Trophoblast cell (in vitro differentiated cells and primary cell): Measurements from ENCODE around the gene C11orf86.

ENCODE experiments used
- DNase-seq, 2 donors: peaks; one replicate each; pipeline ENCODE4 v3.0.0-alpha.2; 2016
- H2AFZ ChIP-seq: 2 replicates; pipeline ENCODE4 v1.6.1; 2013; ENCODE audit warnings: low read length, moderate library complexity, mild to moderate bottlenecking; ENCODE audit not compliant: insufficient read depth, poor library complexity
- H2AK5ac ChIP-seq: 2 replicates; pipeline ENCODE4 v1.6.1; 2013; ENCODE audit warnings: mild to moderate bottlenecking, low read length
- H2BK120ac ChIP-seq: 2 replicates; pipeline ENCODE4 v1.6.1; 2013; ENCODE audit warnings: low read length, mild to moderate bottlenecking, moderate library complexity; ENCODE audit not compliant: insufficient read depth, poor library complexity
- H2BK12ac ChIP-seq: 2 replicates; pipeline ENCODE4 v1.6.1; 2013; ENCODE audit warnings: mild to moderate bottlenecking, low read length, moderate library complexity
- H2BK5ac ChIP-seq: 2 replicates; pipeline ENCODE4 v1.6.1; 2013; ENCODE audit warnings: low read length, low read depth, moderate library complexity, mild to moderate bottlenecking; ENCODE audit not compliant: poor library complexity
- H3K14ac ChIP-seq: 2 replicates; pipeline ENCODE4 v1.6.1; 2013; ENCODE audit warnings: mild to moderate bottlenecking, low read length
- H3K18ac ChIP-seq: 2 replicates; pipeline ENCODE4 v1.6.1; 2013; ENCODE audit warnings: mild to moderate bottlenecking, low read length
- H3K23ac ChIP-seq: 2 replicates; pipeline ENCODE4 v1.6.1; 2013; ENCODE audit warnings: low read length
- H3K27ac ChIP-seq: 2 replicates; pipeline ENCODE4 v1.5.1; 2013; ENCODE audit warnings: low read depth, mild to moderate bottlenecking, inconsistent platforms, low read length, moderate library complexity
- H3K27me3 ChIP-seq: 2 replicates; pipeline ENCODE4 v1.6.1; 2013; ENCODE audit warnings: inconsistent platforms, mild to moderate bottlenecking, low read length, moderate library complexity; ENCODE audit not compliant: insufficient read depth
- H3K36me3 ChIP-seq, 2 experiments: 1 replicate in 1 of 2; 2 replicates in 1 of 2; pipeline ENCODE4 v1.6.1; 2013; ENCODE audit warnings: low read length in 2 of 2, mild to moderate bottlenecking in 2 of 2, moderate library complexity in 1 of 2; ENCODE audit not compliant: insufficient read depth in 2 of 2, control insufficient read depth in 1 of 2
- H3K4ac ChIP-seq: 2 replicates; pipeline ENCODE4 v1.6.1; 2013; ENCODE audit warnings: low read depth, mild to moderate bottlenecking, low read length, moderate library complexity
- H3K4me1 ChIP-seq, 2 experiments: 1 replicate in 1 of 2; 2 replicates in 1 of 2; pipeline ENCODE4 v1.6.1; 2013; ENCODE audit warnings: low read length in 2 of 2, mild to moderate bottlenecking in 2 of 2, moderate library complexity in 1 of 2; ENCODE audit not compliant: insufficient read depth in 2 of 2, control insufficient read depth in 1 of 2
- H3K4me2 ChIP-seq: 2 replicates; pipeline ENCODE4 v1.6.1; 2013; ENCODE audit warnings: inconsistent platforms, mild to moderate bottlenecking, low read length, moderate library complexity
- H3K4me3 ChIP-seq: 2 replicates; pipeline ENCODE4 v1.5.1; 2013; ENCODE audit warnings: mild to moderate bottlenecking, low read depth, low read length, inconsistent platforms
- H3K79me1 ChIP-seq: one replicate; pipeline ENCODE4 v1.6.1; 2013; ENCODE audit warnings: low read length
- H3K79me2 ChIP-seq: 2 replicates; pipeline ENCODE4 v1.6.1; 2013; ENCODE audit warnings: low read length, mild to moderate bottlenecking; ENCODE audit not compliant: control insufficient read depth, insufficient read depth, poor library complexity
- H3K9ac ChIP-seq: 2 replicates; pipeline ENCODE4 v1.6.1; 2013; ENCODE audit warnings: mild to moderate bottlenecking, low read length
- H3K9me3 ChIP-seq: 2 replicates; pipeline ENCODE4 v1.6.1; 2013; ENCODE audit warnings: low read depth, mild to moderate bottlenecking, control low read depth, inconsistent platforms, low read length; ENCODE audit not compliant: insufficient read depth
- H4K12ac ChIP-seq: 2 replicates; pipeline ENCODE4 v1.6.1; 2013; ENCODE audit warnings: low read depth, mild to moderate bottlenecking, low read length, moderate library complexity
- H4K8ac ChIP-seq: 2 replicates; pipeline ENCODE4 v1.6.1; 2013; ENCODE audit warnings: low read depth, mild to moderate bottlenecking, low read length, moderate library complexity
- H4K91ac ChIP-seq: one replicate; pipeline ENCODE4 v1.6.1; 2013; ENCODE audit warnings: low read depth, mild to moderate bottlenecking, low read length, moderate library complexity
- WGBS: extraction: QIAGEN DNeasy Blood & Tissue Kit; methylation state at CpG from one replicate; pipeline ENCODE4 v1.1.7; 2013; ENCODE audit warnings: missing lambda C conversion rate; ENCODE audit not compliant: insufficient read length, insufficient coverage; ENCODE audit errors: extremely low coverage; 5-methylcytosine and 5-hydroxymethylcytosine counted together

C11orf86 gene

DNA sequence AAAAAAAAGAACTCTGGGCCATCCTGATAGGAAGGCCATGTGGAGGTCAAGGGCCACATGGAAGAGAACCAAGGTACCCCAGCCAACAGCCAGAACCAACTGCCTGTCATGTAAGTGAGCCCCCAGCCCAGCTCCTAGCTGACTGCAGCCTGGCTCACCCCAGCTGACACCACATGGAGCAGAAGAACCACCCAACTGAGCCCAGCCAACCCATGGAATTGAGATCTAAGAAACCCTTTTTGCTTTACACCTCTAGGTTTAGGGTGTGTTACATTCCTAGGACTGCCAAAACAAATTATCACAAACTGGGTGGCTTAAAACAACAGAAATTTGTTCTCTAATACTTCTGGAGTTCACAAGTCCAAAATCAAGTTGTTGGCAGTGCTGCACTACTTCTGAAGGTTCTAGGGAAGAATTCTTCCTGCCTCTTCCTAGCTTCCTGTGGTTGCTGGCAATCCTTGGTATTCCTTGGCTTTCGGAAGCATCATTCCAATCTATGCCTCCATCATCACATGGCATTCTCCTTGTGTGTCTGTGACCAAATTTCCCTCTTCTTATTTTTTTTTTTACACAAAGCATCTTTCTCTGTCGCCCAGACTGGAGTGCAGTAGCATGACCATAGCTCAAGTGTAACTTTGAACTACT, 4.4 kb downstream of the C11orf86 start:
- peaks cover 3% of the 10 kb centered on the region for H3K9me3 ChIP-seq

DNA sequence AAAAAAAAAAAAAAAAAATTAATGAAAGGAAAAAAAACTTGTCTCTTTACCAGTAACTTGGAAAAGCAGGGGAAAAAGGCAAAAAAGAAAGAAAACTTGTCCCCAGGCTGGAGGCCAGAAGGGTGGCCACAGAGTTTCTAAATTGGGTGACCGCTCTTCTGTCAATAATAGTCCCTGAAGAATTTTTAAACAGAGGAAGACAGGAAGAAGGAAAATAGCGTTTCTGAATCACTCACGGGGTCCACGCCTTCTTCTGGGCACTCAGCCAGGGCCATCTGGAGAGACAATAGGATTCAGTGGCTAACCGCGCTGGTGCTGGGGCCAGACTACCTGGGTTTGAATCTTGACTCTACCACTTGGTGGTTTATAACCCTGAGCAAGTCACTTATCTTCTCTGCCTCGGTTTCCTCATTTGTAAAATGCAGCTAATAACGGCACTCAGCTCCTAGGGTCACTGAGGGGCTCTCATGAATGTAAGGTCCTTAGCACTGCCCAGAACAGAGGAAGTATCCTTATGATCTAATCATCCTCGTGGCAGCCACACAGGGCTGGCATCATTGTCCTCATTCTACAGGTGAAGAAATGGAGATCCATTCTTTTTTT, 7.0 kb downstream of the C11orf86 start:
- H3K9ac ChIP-seq = no peak overlapping the region
- H4K8ac ChIP-seq = no peak overlapping the region
- H2BK12ac ChIP-seq = no peak overlapping the region
- no peak overlapping the region for H4K12ac ChIP-seq
- no peak overlapping the region for H3K18ac ChIP-seq
- no peak overlapping the region for H2AK5ac ChIP-seq
- no peak overlapping the region for H3K23ac ChIP-seq
- no peak overlapping the region for H3K4me2 ChIP-seq
- H3K14ac ChIP-seq = no peak overlapping the region
- H3K4ac ChIP-seq = no peak overlapping the region
- H3K79me2 ChIP-seq = no peaks in the 10 kb centered on the region
- no peak overlapping the region for H2BK5ac ChIP-seq
- no peak overlapping the region for H2BK120ac ChIP-seq
- no peaks in the 10 kb centered on the region for H3K79me1 ChIP-seq
- H3K4me3 ChIP-seq = no peak overlapping the region
- H3K36me3 ChIP-seq = no peaks in the 10 kb centered on the region
- H3K4me1 ChIP-seq = no peaks in the 10 kb centered on the region
- H3K9me3 ChIP-seq = peaks cover 3% of the 10 kb centered on the region
- H3K27me3 ChIP-seq = no peaks in the 10 kb centered on the region
- no peak overlapping the region for H2AFZ ChIP-seq
- no peak overlapping the region for H3K27ac ChIP-seq
- DNase-seq = peak; percentile 16 to 31
- H4K91ac ChIP-seq = no peak overlapping the region
- WGBS = no CpG with 5 or more reads among the region's 9 CpGs

More for the DNA sequence above, 4.4 kb downstream of the C11orf86 start:
- no peak overlapping the region for H2BK120ac ChIP-seq
- H3K18ac ChIP-seq = no peak overlapping the region
- WGBS = no CpG with 5 or more reads among the region's 2 CpGs
- no peak overlapping the region for H3K14ac ChIP-seq
- H3K36me3 ChIP-seq = no peaks in the 10 kb centered on the region
- H3K27me3 ChIP-seq = no peaks in the 10 kb centered on the region
- H3K4me2 ChIP-seq = no peak overlapping the region
- no peak overlapping the region for H2BK12ac ChIP-seq
- H3K23ac ChIP-seq = no peak overlapping the region
- DNase-seq = no peak
- H4K12ac ChIP-seq = no peak overlapping the region
- no peaks in the 10 kb centered on the region for H3K79me1 ChIP-seq
- no peak overlapping the region for H2AFZ ChIP-seq
- no peak overlapping the region for H3K9ac ChIP-seq
- H3K79me2 ChIP-seq = no peaks in the 10 kb centered on the region
- H3K4ac ChIP-seq = no peak overlapping the region
- H2AK5ac ChIP-seq = no peak overlapping the region
- H3K4me3 ChIP-seq = no peak overlapping the region
- H3K4me1 ChIP-seq = no peaks in the 10 kb centered on the region
- H3K27ac ChIP-seq = no peak overlapping the region
- no peak overlapping the region for H4K91ac ChIP-seq
- H4K8ac ChIP-seq = no peak overlapping the region
- H2BK5ac ChIP-seq = no peak overlapping the region

DNA sequence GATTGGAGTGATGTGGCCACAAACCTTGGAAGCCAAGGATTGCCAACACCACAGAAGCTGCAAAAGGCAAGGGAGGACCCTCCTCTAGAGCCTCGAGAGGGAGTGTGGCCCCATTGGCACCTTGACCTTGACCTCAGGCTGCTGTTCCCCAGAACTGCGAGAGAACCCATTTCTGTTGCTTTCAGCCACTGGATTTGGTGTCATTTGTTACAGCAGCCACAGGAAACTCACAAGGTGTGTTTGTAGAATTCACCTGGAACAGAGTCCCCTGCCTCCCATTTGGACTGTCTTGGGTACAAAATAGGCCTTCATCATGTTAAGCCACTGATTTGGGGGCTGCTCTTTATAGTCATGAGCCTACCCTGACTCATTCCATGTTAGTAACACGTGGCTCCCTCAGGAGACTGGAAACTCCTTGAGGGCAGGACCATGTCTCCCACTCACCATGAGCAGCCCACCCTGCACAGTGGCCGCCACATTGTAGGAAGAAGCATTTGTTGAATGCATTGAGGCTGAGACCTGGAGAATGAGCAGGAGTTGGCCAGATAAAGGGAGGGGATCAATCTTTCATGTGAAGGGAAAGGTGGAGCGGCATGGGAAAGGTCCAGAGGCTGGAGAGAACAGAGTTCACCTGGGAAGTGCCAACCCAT, 8.3 kb downstream of the C11orf86 start:
- Histone ChIP-seq H2BK12ac (no peak overlapping the region), H3K27me3 (no peaks in the 10 kb centered on the region), H3K4ac (no peak overlapping the region), H3K27ac (no peak overlapping the region), H3K9ac (no peak overlapping the region), H2AFZ (no peak overlapping the region), H4K12ac (no peak overlapping the region), H4K8ac (no peak overlapping the region), H3K79me2 (no peaks in the 10 kb centered on the region), H3K14ac (no peak overlapping the region), H2BK5ac (no peak overlapping the region), H3K79me1 (no peaks in the 10 kb centered on the region), H3K23ac (no peak overlapping the region), H2BK120ac (no peak overlapping the region), H3K9me3 (peaks cover 2% of the 10 kb centered on the region), H3K4me1 (no peaks in the 10 kb centered on the region), H3K4me3 (no peak overlapping the region), H4K91ac (no peak overlapping the region), H3K18ac (no peak overlapping the region), H2AK5ac (no peak overlapping the region), H3K36me3 (no peaks in the 10 kb centered on the region), H3K4me2 (no peak overlapping the region)
- WGBS = no CpG with 5 or more reads among the region's 5 CpGs
- no peak for DNase-seq

DNA sequence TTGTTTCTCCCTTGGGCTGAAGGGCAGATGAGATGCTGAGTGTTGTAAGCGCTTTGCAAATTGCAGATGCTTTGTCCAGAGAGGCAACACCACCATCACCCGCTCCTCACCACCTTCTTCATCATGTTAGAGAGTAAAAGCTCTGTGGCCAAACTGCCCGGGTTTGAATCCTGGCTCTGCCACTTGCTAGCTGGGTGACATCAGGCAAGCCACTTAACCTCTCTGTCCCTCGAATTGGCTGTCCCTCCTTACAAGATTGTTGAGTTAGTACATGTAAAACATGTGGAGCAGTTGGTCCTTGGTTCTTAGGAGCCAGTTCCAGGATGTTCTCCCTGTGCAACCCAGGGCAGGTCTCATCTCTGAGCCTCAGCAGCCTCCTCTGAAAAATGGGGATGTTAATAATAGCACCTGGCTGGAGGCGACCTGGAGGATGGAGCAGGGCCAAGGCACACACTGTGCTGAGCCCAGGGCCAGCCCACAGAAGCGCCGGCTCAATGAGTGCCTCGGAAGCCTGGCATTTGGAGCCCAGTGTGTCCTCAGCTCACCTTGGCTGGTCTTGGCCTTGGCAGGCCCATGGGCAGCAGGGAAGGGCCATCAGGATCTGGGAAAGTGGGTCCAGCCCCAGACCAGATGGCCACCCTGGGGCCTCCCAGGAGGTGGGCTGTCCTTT, 10.5 kb downstream of the C11orf86 start:
- Histone ChIP-seq H3K4me1 (no peaks in the 10 kb centered on the region), H3K4me2 (no peak overlapping the region), H4K91ac (no peak overlapping the region), H3K27ac (no peak overlapping the region), H3K4me3 (no peak overlapping the region), H2BK120ac (no peak overlapping the region), H3K79me2 (no peaks in the 10 kb centered on the region), H3K79me1 (no peaks in the 10 kb centered on the region), H2BK12ac (no peak overlapping the region), H3K9me3 (no peaks in the 10 kb centered on the region), H4K12ac (no peak overlapping the region), H3K18ac (no peak overlapping the region), H2AK5ac (no peak overlapping the region), H3K23ac (no peak overlapping the region), H3K36me3 (no peaks in the 10 kb centered on the region), H2BK5ac (no peak overlapping the region), H3K14ac (no peak overlapping the region), H3K27me3 (no peaks in the 10 kb centered on the region), H4K8ac (no peak overlapping the region), H2AFZ (no peak overlapping the region), H3K9ac (no peak overlapping the region), H3K4ac (no peak overlapping the region)
- WGBS = no CpG with 5 or more reads among the region's 8 CpGs
- DNase-seq = no peak
